ENCODE data around the gene EVI5.
"Not testable (repeated sequence)": the region's sequence is repeated elsewhere in the genome, so short reads cannot be mapped to it uniquely, and the experiment has no call there.

EVI5 gene

GRCh38 chr1:92536211-92536979, 248.5 kb downstream of the EVI5 start:
- no peak overlapping the region for H3K4me3 ChIP-seq (ENCODE audit: low read depth, low read length)
- TF ChIP-seq, protein P1, sequence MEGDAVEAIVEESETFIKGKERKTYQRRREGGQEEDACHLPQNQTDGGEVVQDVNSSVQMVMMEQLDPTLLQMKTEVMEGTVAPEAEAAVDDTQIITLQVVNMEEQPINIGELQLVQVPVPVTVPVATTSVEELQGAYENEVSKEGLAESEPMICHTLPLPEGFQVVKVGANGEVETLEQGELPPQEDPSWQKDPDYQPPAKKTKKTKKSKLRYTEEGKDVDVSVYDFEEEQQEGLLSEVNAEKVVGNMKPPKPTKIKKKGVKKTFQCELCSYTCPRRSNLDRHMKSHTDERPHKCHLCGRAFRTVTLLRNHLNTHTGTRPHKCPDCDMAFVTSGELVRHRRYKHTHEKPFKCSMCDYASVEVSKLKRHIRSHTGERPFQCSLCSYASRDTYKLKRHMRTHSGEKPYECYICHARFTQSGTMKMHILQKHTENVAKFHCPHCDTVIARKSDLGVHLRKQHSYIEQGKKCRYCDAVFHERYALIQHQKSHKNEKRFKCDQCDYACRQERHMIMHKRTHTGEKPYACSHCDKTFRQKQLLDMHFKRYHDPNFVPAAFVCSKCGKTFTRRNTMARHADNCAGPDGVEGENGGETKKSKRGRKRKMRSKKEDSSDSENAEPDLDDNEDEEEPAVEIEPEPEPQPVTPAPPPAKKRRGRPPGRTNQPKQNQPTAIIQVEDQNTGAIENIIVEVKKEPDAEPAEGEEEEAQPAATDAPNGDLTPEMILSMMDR (IDR thresholded peaks at IDR 0.05; ENCODE audit: insufficient read depth, low read length, missing control alignments), result no peak
- CTCF ChIA-PET, result no interaction called here
- POLR2A ChIA-PET, result no interaction called here
- no peak for DNase-seq (ENCODE audit: low read depth, low spot score)

GRCh38 chr1:92532371-92532770, 252.5 kb downstream of the EVI5 start:
- H3K4me3 ChIP-seq (ENCODE audit: low read depth, low read length); DNase-seq (ENCODE audit: low read depth, low spot score); CTCF ChIA-PET; POLR2A ChIA-PET: not testable (repeated sequence)

DNA sequence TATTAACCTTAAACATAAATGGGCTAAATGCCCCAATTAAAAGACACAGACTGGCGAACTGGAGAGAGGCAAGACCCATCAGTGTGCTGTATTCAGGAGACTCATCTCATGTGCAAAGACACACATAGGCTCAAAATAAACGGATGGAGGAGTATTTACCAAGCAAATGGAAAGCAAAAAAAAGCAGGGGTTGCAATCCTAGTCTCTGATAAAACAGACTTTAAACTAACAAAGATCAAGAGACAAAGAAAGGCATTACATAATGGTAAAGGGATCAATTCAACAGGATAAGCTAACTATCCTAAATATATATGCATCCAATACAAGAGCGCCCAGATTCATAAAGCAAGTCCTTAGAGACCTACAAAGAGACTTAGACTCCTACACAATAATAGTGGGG, 253.0 kb downstream of the EVI5 start:
- H3K4me3 ChIP-seq (ENCODE audit: low read depth, low read length); POLR2A ChIA-PET; DNase-seq (ENCODE audit: low read depth, low spot score); CTCF ChIA-PET: not testable (repeated sequence)

DNA sequence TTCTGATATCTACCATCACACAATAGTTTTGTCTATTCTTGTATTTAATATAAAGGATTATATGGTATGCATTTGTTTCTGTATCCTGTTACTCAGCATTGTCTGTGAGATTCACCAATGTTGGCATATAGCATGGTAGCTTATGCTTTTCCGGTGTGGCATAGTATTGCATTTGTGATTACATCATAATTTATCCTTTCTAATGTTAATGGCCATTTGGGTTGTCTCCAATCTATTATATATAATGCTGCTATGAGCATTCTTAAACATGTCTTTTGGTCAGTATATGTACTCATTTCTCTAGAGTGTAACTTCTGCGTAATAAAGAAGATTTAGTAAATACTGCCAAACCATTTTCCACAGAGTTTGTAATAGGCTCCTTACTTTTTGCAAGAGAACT, 257.2 kb downstream of the EVI5 start:
- TF ChIP-seq, protein P1 (IDR thresholded peaks at IDR 0.05; ENCODE audit: insufficient read depth, low read length, missing control alignments), result no peak
- no peak for DNase-seq (ENCODE audit: low read depth, low spot score)
- no peak overlapping the region for H3K4me3 ChIP-seq (ENCODE audit: low read depth, low read length)
- ChIA-PET POLR2A (no interaction called here), CTCF (interaction anchor here (1.2 kb wide), 1 partner anchor 72 kb away, joined by 3 read pairs; no protein-coding TSS in a partner anchor)

DNA sequence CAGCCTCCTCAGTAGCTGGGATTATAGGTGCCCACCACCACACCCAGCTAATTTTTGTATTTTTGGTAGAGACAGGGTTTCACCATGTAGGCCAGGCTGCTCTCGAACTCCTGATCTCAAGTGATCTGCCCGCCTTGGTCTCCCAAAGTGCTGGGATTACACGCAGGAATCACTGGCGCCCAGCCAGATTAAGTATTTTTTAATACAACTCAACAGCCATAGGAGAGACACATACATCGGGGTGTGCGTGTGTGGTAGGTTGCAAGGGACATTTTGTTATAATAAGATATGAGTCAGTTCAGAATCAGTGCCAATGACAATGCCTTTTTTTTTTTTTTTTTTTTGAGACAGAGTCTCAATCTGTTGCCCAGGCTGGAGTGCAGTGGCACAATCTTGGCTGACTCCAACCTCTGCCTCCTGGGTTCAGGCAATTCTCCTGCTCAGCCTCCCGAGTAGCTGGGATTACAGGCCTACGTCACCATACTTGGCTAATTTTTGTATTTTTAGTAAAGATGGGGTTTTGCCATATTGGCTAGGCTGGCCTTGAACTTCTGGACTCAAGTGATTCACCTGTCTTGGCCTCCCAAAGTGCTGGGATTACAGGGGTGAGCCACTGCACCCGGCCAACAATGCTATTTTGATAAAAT, 259.8 kb downstream of the EVI5 start:
- DNase-seq (ENCODE audit: low read depth, low spot score); H3K4me3 ChIP-seq (ENCODE audit: low read depth, low read length); POLR2A ChIA-PET: not testable (repeated sequence)
- CTCF ChIA-PET, result interaction anchor here (0.7 kb wide), 1 partner anchor 162 kb away, joined by 3 read pairs; no protein-coding TSS in a partner anchor

DNA sequence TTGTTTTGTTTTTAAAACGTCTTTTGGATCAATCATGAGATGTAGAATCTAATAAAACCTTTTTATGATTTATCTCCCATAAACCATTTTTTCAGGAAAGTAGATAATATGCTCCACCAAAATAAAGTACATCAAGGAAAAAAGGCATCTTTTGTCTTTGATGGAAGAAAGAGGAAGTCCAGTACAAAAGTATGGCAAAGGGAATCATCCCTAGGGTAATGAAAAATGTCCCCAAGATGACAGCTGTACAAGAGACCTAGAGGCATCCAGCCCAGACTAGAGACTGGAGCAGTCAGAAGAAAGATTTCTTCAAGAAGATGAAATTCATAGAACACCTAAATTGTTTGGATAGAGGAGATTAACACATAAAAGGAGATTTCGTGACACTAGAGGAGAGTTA, 265.9 kb downstream of the EVI5 start:
- TF ChIP-seq, protein P1 (IDR thresholded peaks at IDR 0.05; ENCODE audit: insufficient read depth, low read length, missing control alignments), result no peak
- POLR2A ChIA-PET, result no interaction called here
- CTCF ChIA-PET, result no interaction called here
- no peak overlapping the region for H3K4me3 ChIP-seq (ENCODE audit: low read depth, low read length)
- DNase-seq (ENCODE audit: low read depth, low spot score), result no peak

DNA sequence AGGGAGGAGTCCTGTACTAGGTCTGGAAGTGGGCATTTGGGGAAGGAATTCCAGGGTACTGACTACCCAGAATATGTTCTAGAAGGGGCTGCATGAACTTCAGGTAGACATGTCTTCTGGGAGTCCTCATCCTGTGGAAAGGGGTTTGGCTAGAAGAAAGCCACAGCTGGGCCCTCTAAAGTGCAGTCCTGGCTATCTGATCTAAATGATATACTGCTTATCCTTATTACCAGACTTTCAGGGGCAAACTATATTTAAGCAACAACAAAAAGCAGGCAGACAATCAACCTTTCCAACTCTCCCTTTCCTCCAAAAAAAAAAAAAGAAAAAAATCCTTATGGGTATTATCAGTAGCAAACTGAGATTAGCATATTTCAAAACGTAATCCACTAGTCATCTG, 268.3 kb downstream of the EVI5 start:
- ChIA-PET CTCF (no interaction called here), POLR2A (no interaction called here)
- no peak for DNase-seq (ENCODE audit: low read depth, low spot score)
- TF ChIP-seq, protein P1 (IDR thresholded peaks at IDR 0.05; ENCODE audit: insufficient read depth, low read length, missing control alignments), result no peak
- no peak overlapping the region for H3K4me3 ChIP-seq (ENCODE audit: low read depth, low read length)

GRCh38 chr1:92515796-92516201, 269.1 kb downstream of the EVI5 start:
- ChIA-PET POLR2A (no interaction called here), CTCF (no interaction called here)
- H3K4me3 ChIP-seq (ENCODE audit: low read depth, low read length), result no peak overlapping the region
- no peak for DNase-seq (ENCODE audit: low read depth, low spot score)
- TF ChIP-seq, protein P1 (IDR thresholded peaks at IDR 0.05; ENCODE audit: insufficient read depth, low read length, missing control alignments), result no peak
